Thoracic aorta (tissue), 2 donors: Measurements from ENCODE around the gene SCN3B. TPM values are rescaled to one million over a fixed set of nuclear protein-coding genes. Genes with fewer than 3 reads are reported as not detected.

Experiments used
- ATAC-seq: fragments of 150-250 bp; one replicate; pipeline ENCODE4 v1.8.0; 2017; ENCODE audit warnings: low read depth; ENCODE audit not compliant: insufficient number of reproducible peaks, low FRiP score
- DNase-seq: peaks from one replicate; pipeline ENCODE4 v3.0.0-alpha.2; 2020; ENCODE audit warnings: low spot score
- H3K27ac ChIP-seq, 2 donors: fragments of 200-600 bp; sonication (generic); 1 replicate in 1 of 2; 2 replicates in 1 of 2; pipeline ENCODE4 v1.5.1; 2016; ENCODE audit warnings: mild to moderate bottlenecking in 2 of 2, moderate library complexity in 2 of 2
- H3K27me3 ChIP-seq: fragments of 200-600 bp; sonication (generic); replicated peaks from 2 replicates; pipeline ENCODE4 v1.6.0; 2016; ENCODE audit warnings: mild to moderate bottlenecking; ENCODE audit not compliant: insufficient read depth
- H3K36me3 ChIP-seq: fragments of 200-600 bp; sonication (generic); one replicate; pipeline ENCODE4 v1.5.1; 2016
- H3K4me1 ChIP-seq, 2 donors: fragments of 200-600 bp; sonication (generic); 1 replicate in 1 of 2; 2 replicates in 1 of 2; pipeline versions ENCODE4 v1.5.1 to v1.6.0; 2016; ENCODE audit warnings: low read depth in 2 of 2, mild to moderate bottlenecking in 1 of 2; ENCODE audit not compliant: control insufficient read depth in 1 of 2
- H3K4me3 ChIP-seq: fragments of 200-600 bp; sonication (generic); 2 replicates; pipeline ENCODE4 v1.5.1; 2016; ENCODE audit warnings: mild to moderate bottlenecking
- H3K9me3 ChIP-seq: fragments of 200-600 bp; sonication (generic); 2 replicates; pipeline ENCODE4 v1.5.1; 2016
- total RNA-seq, 2 donors: library from RNA; depleted of rRNA; stranded (reverse); fragments of >200 nt; gene quantifications; one replicate each; pipeline versions ENCODE4 v1.1.0 to v1.2.3, GENCODE V29; 2016
- TF ChIP-seq, protein P1 (sequence below): fragments of 200-600 bp; sonication (generic); IDR thresholded peaks from one replicate; pipeline ENCODE4 v1.5.1; 2019; ENCODE audit warnings: antibody characterized with exemption

Gene SCN3B
- total RNA-seq, 2 donors from 2014 or later = 0.35 TPM; not detected in 1

DNA sequence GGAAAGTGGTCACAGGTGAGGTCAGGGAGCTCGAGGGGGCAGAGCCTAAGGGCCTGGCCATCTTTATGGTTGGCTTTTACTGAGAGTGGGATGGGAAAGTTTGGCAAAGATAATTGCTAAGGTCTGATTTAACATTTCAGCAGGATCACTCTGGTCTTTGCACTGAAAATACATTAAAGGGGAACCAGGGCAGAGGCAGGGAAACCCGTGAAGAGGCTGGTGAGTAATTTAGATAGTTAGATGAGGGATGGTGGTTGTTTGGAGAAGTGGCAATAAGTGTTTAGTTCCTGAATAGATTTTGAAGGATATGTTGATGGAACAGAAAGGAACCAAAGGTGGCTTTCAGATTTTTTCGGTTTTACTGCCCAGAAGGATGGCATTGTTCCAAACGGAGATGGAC is 50.8 kb downstream of the SCN3B start:
- ATAC-seq (no peak), DNase-seq (no peak)
- no peaks in the 10 kb centered on the region for H3K36me3 ChIP-seq
- H3K4me1 ChIP-seq = no peaks in the 10 kb centered on the region
- H3K27me3 ChIP-seq = no peaks in the 10 kb centered on the region
- TF ChIP-seq, protein P1, sequence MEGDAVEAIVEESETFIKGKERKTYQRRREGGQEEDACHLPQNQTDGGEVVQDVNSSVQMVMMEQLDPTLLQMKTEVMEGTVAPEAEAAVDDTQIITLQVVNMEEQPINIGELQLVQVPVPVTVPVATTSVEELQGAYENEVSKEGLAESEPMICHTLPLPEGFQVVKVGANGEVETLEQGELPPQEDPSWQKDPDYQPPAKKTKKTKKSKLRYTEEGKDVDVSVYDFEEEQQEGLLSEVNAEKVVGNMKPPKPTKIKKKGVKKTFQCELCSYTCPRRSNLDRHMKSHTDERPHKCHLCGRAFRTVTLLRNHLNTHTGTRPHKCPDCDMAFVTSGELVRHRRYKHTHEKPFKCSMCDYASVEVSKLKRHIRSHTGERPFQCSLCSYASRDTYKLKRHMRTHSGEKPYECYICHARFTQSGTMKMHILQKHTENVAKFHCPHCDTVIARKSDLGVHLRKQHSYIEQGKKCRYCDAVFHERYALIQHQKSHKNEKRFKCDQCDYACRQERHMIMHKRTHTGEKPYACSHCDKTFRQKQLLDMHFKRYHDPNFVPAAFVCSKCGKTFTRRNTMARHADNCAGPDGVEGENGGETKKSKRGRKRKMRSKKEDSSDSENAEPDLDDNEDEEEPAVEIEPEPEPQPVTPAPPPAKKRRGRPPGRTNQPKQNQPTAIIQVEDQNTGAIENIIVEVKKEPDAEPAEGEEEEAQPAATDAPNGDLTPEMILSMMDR = no peak
- no peak overlapping the region for H3K27ac ChIP-seq
- no peak overlapping the region for H3K4me3 ChIP-seq
- H3K9me3 ChIP-seq = no peaks in the 10 kb centered on the region

- Histone ChIP-seq H3K9me3 (no peaks in the 10 kb centered on the region), H3K27me3 (no peaks in the 10 kb centered on the region), H3K27ac (no peak overlapping the region), H3K4me1 (no peaks in the 10 kb centered on the region), H3K4me3 (no peak overlapping the region), H3K36me3 (no peaks in the 10 kb centered on the region)
- DNase-seq = no peak
- TF ChIP-seq, protein P1 = no peak
- no peak for ATAC-seq
Observed at GRCh38 chr11:123601743-123602142, 52.7 kb downstream of the SCN3B start.

DNA sequence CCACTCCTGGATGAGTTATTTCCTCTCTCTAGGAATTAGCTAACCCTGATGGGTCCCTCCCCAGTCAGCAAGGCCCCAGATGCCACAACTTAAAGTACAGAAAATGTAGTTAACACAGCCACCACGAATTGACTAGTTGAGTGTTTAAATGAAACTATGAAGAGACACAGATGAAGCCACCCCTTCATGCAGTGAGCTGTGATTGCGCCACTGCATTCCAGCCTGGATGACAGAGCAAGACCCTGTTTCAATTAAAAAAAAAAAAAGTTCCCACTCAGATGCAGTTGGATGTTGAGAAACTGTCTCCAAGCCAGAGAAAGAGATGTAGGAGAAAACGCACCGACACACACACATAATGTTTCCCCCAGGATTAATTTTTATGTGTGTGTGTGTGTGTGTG is 53.3 kb downstream of the SCN3B start:
- Histone ChIP-seq H3K27ac (no peak overlapping the region), H3K27me3 (no peaks in the 10 kb centered on the region), H3K9me3 (no peaks in the 10 kb centered on the region), H3K36me3 (no peaks in the 10 kb centered on the region), H3K4me3 (no peak overlapping the region), H3K4me1 (no peaks in the 10 kb centered on the region)
- DNase-seq = no peak
- ATAC-seq = no peak
- TF ChIP-seq, protein P1 = no peak

DNA sequence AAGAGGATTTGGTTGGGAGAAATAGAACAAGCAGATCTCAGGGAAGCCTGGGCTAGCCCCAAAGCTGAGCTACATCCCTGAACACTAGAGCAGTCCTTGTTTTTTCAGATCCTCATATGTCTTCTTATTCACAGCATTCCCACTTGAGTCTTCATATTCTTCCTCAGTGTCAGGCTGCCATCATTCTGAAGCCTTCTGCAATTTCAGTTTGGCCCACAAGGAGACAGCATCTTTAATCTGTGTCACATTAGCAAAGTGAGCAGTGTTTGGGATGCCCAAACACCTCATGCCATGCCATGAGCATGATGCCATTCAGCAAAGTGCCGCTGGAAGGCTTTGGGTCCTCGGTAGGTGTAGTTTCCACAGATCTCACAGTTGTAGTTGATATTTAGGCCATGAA is 56.6 kb downstream of the SCN3B start:
- H3K36me3 ChIP-seq = no peaks in the 10 kb centered on the region
- H3K4me3 ChIP-seq = no peak overlapping the region
- H3K27me3 ChIP-seq = no peaks in the 10 kb centered on the region
- ATAC-seq = no peak
- H3K9me3 ChIP-seq = no peaks in the 10 kb centered on the region
- no peak for DNase-seq
- no peak overlapping the region for H3K27ac ChIP-seq
- TF ChIP-seq, protein P1 = no peak
- no peaks in the 10 kb centered on the region for H3K4me1 ChIP-seq

GRCh38 chr11:123594921-123595320 is 59.5 kb downstream of the SCN3B start:
- H3K4me3 ChIP-seq = no peak overlapping the region
- TF ChIP-seq, protein P1 = no peak
- no peak overlapping the region for H3K27ac ChIP-seq
- no peaks in the 10 kb centered on the region for H3K36me3 ChIP-seq
- no peaks in the 10 kb centered on the region for H3K4me1 ChIP-seq
- H3K9me3 ChIP-seq = no peaks in the 10 kb centered on the region
- no peaks in the 10 kb centered on the region for H3K27me3 ChIP-seq
- ATAC-seq (no peak), DNase-seq (no peak)
